HepG2 (cell line): Measurements from ENCODE around the gene STK40. TPM values are rescaled to one million over a fixed set of nuclear protein-coding genes. Genes with fewer than 3 reads are reported as not detected.

Experiments
- ARNTL ChIP-seq: sonication (generic); formaldehyde crosslinking; IDR thresholded peaks from 2 replicates; pipeline ENCODE4 v1.4.0; 2020; ENCODE audit warnings: mild to moderate bottlenecking, missing genetic modification reagents
- EEA1 ChIP-seq: sonication (generic); formaldehyde crosslinking; IDR thresholded peaks from 2 replicates; pipeline ENCODE4 v1.5.1; 2020; ENCODE audit warnings: mild to moderate bottlenecking, missing genetic modification reagents, borderline replicate concordance
- FIP1L1 ChIP-seq: fragments of 200-400 bp; formaldehyde crosslinking; IDR thresholded peaks from 2 replicates; pipeline ENCODE4 v1.6.1; 2018; ENCODE audit warnings: low read depth, mild to moderate bottlenecking, low read length, moderate library complexity, borderline replicate concordance; ENCODE audit not compliant: insufficient read depth
- KLF12 ChIP-seq: sonication (generic); formaldehyde crosslinking; IDR thresholded peaks from 2 replicates; pipeline ENCODE4 v1.4.0; 2020; ENCODE audit warnings: missing genetic modification reagents, borderline replicate concordance
- MYC ChIP-seq: sonication (generic); formaldehyde crosslinking; IDR thresholded peaks from 2 replicates; pipeline ENCODE4 v1.9.0; 2021; ENCODE audit warnings: missing genetic modification reagents, borderline replicate concordance
- SAFB2 ChIP-seq: sonication (generic); formaldehyde crosslinking; IDR thresholded peaks from 2 replicates; pipeline ENCODE4 v1.5.1; 2020; ENCODE audit warnings: missing genetic modification reagents, low read depth, mild to moderate bottlenecking, borderline replicate concordance
- ZNF567 ChIP-seq: sonication (generic); formaldehyde crosslinking; IDR thresholded peaks from 2 replicates; pipeline ENCODE4 v1.8.1; 2023; ENCODE audit warnings: mild to moderate bottlenecking, missing genetic modification reagents, borderline replicate concordance
- ZNF672 ChIP-seq: sonication (generic); formaldehyde crosslinking; IDR thresholded peaks from 2 replicates; pipeline ENCODE4 v1.8.1; 2022; ENCODE audit warnings: missing genetic modification reagents
- polyA plus RNA-seq, 8 experiments: library from polyadenylated mRNA; depleted of rRNA in 3 of 8; stranded (reverse) in 7 of 8; unstranded in 1 of 8; fragments of >200 nt; fragmentation: Illumina TruSeq in 4 of 8; extraction: Trizol in 4 of 8; gene quantifications; 2 replicates each; pipeline versions ENCODE4 v1.2.1 to v1.2.3, GENCODE V29; 2011 to 2016; ENCODE audit warnings: low read depth in 4 of 8, missing spikeins in 1 of 8, mixed read lengths in 1 of 8; ENCODE audit not compliant: insufficient read depth in 1 of 8
- total RNA-seq, 5 experiments: library from RNA; depleted of rRNA; stranded (reverse); fragments of >200 nt; fragmentation: Illumina TruSeq; extraction: Trizol; gene quantifications; 2 replicates each; pipeline ENCODE4 v1.2.3, GENCODE V29; 2016; ENCODE audit warnings: low read depth in 1 of 5
- TF ChIP-seq, protein P1 (sequence below), 2 experiments: fragments of 450-650 bp in 1 of 2; sonication (generic) in 1 of 2; formaldehyde crosslinking in 1 of 2; IDR thresholded peaks; 2 replicates each; pipeline versions ENCODE4 v1.6.1 to v1.8.0; 2016 to 2022; ENCODE audit warnings: antibody characterized with exemption in 1 of 2, mild to moderate bottlenecking in 1 of 2, missing genetic modification reagents in 1 of 2
- TF ChIP-seq, protein P2 (sequence below): sonication (generic); formaldehyde crosslinking; IDR thresholded peaks from 2 replicates; pipeline ENCODE4 v1.4.0; 2020; ENCODE audit warnings: missing genetic modification reagents, borderline replicate concordance
- TF ChIP-seq, protein P3 (sequence below): IDR thresholded peaks from 2 replicates; pipeline ENCODE4 v1.6.1; 2016; ENCODE audit warnings: low read depth, control low read depth

The STK40 gene
- total and polyA plus RNA-seq, 2 of the 13 experiments (the other 11 are each of a cell fraction or from before 2014, with no cell fraction given) = 33.8 to 35.1 TPM

DNA sequence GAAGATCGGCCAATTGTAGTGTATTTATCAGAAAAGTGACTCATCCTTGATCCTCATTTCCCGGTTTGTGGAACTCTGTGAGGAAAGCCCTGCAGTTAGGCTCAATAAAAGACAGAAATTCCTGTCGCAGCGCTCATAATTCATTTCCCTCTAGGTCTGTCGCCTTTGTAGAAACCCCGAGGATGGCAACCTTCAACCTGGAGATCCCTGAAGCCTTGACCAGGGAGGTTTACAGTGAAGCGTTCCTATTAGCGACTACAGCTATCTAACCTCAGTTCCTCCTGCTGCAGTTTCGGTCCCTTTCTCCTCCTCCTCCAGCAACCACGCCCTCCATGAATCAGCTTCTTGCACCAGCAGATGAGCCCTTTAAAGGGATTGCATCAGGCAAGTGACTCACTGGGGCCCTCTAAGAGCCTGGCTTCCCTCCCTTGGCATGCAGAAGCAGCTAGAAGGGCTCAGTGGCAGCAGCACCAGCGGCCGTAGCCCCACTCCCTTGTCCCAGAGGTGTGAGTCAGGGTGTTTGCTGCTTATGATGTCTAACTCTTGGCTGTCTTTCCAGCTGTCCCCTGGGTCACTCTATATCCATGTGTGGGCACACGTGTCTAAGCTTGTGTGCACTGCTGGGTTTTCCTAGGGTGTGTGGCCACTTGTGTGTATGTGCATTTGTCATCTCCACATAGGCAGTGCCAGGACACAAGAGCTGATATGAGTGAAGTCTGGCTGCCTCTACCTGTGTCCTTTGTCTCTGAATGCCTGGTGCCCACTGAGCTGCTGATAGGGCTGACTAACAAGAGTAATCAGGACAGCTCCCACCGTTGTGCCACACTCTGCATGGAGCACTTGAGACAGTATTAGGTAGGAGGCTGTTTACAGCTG lies 779 bp upstream of the STK40 start (continued):
- TF ChIP-seq, protein P1, sequence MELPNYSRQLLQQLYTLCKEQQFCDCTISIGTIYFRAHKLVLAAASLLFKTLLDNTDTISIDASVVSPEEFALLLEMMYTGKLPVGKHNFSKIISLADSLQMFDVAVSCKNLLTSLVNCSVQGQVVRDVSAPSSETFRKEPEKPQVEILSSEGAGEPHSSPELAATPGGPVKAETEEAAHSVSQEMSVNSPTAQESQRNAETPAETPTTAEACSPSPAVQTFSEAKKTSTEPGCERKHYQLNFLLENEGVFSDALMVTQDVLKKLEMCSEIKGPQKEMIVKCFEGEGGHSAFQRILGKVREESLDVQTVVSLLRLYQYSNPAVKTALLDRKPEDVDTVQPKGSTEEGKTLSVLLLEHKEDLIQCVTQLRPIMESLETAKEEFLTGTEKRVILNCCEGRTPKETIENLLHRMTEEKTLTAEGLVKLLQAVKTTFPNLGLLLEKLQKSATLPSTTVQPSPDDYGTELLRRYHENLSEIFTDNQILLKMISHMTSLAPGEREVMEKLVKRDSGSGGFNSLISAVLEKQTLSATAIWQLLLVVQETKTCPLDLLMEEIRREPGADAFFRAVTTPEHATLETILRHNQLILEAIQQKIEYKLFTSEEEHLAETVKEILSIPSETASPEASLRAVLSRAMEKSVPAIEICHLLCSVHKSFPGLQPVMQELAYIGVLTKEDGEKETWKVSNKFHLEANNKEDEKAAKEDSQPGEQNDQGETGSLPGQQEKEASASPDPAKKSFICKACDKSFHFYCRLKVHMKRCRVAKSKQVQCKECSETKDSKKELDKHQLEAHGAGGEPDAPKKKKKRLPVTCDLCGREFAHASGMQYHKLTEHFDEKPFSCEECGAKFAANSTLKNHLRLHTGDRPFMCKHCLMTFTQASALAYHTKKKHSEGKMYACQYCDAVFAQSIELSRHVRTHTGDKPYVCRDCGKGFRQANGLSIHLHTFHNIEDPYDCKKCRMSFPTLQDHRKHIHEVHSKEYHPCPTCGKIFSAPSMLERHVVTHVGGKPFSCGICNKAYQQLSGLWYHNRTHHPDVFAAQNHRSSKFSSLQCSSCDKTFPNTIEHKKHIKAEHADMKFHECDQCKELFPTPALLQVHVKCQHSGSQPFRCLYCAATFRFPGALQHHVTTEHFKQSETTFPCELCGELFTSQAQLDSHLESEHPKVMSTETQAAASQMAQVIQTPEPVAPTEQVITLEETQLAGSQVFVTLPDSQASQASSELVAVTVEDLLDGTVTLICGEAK (IDR thresholded peaks at IDR 0.05) = no peak
- TF ChIP-seq, protein P1 (CRISPR knock-in tag; IDR thresholded peaks at IDR 0.05) = peak; percentile 43; the same call in 1 of the 2 replicates
- TF ChIP-seq ARNTL (CRISPR knock-in tag) = peak; percentile 53; the same call in 1 of the 2 replicates
- TF ChIP-seq FIP1L1 = no peak
- no peak for TF ChIP-seq EEA1 (CRISPR knock-in tag)
- peak; percentile 69; the same call in 1 of the 2 replicates for TF ChIP-seq MYC
- no peak for TF ChIP-seq ZNF672
- TF ChIP-seq, protein P2, sequence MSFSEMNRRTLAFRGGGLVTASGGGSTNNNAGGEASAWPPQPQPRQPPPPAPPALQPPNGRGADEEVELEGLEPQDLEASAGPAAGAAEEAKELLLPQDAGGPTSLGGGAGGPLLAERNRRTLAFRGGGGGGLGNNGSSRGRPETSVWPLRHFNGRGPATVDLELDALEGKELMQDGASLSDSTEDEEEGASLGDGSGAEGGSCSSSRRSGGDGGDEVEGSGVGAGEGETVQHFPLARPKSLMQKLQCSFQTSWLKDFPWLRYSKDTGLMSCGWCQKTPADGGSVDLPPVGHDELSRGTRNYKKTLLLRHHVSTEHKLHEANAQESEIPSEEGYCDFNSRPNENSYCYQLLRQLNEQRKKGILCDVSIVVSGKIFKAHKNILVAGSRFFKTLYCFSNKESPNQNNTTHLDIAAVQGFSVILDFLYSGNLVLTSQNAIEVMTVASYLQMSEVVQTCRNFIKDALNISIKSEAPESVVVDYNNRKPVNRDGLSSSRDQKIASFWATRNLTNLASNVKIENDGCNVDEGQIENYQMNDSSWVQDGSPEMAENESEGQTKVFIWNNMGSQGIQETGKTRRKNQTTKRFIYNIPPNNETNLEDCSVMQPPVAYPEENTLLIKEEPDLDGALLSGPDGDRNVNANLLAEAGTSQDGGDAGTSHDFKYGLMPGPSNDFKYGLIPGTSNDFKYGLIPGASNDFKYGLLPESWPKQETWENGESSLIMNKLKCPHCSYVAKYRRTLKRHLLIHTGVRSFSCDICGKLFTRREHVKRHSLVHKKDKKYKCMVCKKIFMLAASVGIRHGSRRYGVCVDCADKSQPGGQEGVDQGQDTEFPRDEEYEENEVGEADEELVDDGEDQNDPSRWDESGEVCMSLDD (CRISPR knock-in tag) = no peak
- TF ChIP-seq, protein P3, sequence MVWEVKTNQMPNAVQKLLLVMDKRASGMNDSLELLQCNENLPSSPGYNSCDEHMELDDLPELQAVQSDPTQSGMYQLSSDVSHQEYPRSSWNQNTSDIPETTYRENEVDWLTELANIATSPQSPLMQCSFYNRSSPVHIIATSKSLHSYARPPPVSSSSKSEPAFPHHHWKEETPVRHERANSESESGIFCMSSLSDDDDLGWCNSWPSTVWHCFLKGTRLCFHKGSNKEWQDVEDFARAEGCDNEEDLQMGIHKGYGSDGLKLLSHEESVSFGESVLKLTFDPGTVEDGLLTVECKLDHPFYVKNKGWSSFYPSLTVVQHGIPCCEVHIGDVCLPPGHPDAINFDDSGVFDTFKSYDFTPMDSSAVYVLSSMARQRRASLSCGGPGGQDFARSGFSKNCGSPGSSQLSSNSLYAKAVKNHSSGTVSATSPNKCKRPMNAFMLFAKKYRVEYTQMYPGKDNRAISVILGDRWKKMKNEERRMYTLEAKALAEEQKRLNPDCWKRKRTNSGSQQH (CRISPR knock-in tag) = peak; percentile 83
- no peak for TF ChIP-seq SAFB2 (CRISPR knock-in tag)
- TF ChIP-seq ZNF567 = 0 out of 2 replicates have a peak, but pooled peaks have one; percentile 65
- no peak for TF ChIP-seq KLF12
